SJSA1 (cell line): ENCODE results near the gene TEX22. TPM values are rescaled to one million over a fixed set of nuclear protein-coding genes. Genes with fewer than 3 reads are reported as not detected.
A peak's percentile ranks its signal among the peaks of the same experiment; 100 is the strongest.

Experiments used
- DNase-seq, 2 experiments: peaks; one replicate each; pipeline ENCODE4 v3.0.0-alpha.2; 2015 to 2020; ENCODE audit warnings: low spot score in 2 of 2, low read depth in 1 of 2
- H3K27ac ChIP-seq: fragments of 250-450 bp; sonication (Bioruptor Pico); 2 replicates; pipeline ENCODE4 v1.5.1; 2020; ENCODE audit warnings: mild to moderate bottlenecking, moderate library complexity
- H3K27me3 ChIP-seq: fragments of 250-450 bp; sonication (Bioruptor Pico); replicated peaks from 2 replicates; pipeline ENCODE4 v1.5.1; 2020; ENCODE audit warnings: mild to moderate bottlenecking, moderate library complexity
- H3K36me3 ChIP-seq: fragments of 250-450 bp; sonication (Bioruptor Pico); 2 replicates; pipeline ENCODE4 v1.5.1; 2020; ENCODE audit warnings: mild to moderate bottlenecking
- H3K4me1 ChIP-seq: fragments of 250-450 bp; sonication (Bioruptor Pico); replicated peaks from 2 replicates; pipeline ENCODE4 v1.6.1; 2021; ENCODE audit warnings: mild to moderate bottlenecking
- H3K4me3 ChIP-seq: fragments of 250-450 bp; sonication (Bioruptor Pico); 2 replicates; pipeline ENCODE4 v1.5.1; 2020; ENCODE audit warnings: mild to moderate bottlenecking
- H3K9me3 ChIP-seq: fragments of 250-450 bp; sonication (Bioruptor Pico); replicated peaks from 2 replicates; pipeline ENCODE4 v1.5.1; 2020; ENCODE audit warnings: mild to moderate bottlenecking
- total RNA-seq: library from RNA; depleted of rRNA; stranded (reverse); fragments of >200 nt; shearing (Covaris generic); gene quantifications from 2 replicates; pipeline ENCODE4 v1.2.3, GENCODE V29; 2014; rRNA removed

Gene TEX22, protein sequence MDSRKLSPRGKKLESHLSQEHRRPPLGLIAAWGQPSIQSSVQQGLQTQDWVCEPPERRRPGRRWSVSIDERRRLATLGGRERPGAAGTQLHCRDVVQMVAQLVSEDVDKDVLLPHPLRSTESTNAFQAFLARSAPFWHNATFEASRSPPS
- total RNA-seq = 0.11 TPM in 1 of 2 replicates, not detected in the other

DNA sequence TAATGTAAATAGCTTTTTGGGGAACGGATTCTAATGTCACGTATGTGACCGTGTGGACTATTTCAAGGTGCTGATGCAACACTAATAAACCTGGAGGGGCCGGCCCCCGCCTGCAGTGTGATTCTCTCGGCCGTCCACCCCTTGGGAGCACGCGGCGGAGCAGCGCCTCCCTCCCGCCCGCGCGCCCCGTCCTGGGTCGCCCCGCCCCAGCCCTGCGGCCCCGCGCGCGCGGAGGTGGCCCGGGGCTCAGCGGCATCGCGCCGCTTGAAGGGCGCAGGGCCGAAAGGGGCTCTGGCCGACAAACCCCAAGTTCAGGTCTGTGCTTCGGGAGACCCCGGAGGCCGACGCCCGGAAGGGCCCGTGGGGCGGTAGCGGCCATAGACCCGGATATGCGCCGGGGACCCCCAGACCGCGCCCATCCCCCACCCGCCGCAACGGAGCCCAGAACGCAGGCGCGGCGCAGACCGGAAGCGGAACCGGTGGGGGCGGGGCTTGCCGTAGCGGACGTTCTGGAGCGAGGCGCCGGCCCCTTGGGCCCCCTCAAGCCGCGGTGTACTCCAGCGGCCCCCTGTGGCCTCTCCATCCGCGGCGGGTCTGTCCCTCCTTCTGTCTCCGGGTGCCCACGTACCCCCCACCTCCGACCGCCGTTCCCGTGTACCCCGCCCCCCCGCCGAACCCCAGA lies at the start of gene TEX22:
Gene TEX22 (plus strand): TSS at position 495 of the 682 bp plus-strand sequence. CDS start 803 bp downstream, outside the sequence.
- Histone ChIP-seq H3K4me1 (peaks cover 31% of the 10 kb centered on the region), H3K4me3 (peak within 1 kb of the TSS; percentile 71), H3K27ac (peak within 1 kb of the TSS; percentile 94), H3K9me3 (no peaks in the 10 kb centered on the region), H3K27me3 (no peaks in the 10 kb centered on the region), H3K36me3 (peaks cover 26% of the 10 kb centered on the region)
- DNase-seq = peak; percentile 89 to 93

DNA sequence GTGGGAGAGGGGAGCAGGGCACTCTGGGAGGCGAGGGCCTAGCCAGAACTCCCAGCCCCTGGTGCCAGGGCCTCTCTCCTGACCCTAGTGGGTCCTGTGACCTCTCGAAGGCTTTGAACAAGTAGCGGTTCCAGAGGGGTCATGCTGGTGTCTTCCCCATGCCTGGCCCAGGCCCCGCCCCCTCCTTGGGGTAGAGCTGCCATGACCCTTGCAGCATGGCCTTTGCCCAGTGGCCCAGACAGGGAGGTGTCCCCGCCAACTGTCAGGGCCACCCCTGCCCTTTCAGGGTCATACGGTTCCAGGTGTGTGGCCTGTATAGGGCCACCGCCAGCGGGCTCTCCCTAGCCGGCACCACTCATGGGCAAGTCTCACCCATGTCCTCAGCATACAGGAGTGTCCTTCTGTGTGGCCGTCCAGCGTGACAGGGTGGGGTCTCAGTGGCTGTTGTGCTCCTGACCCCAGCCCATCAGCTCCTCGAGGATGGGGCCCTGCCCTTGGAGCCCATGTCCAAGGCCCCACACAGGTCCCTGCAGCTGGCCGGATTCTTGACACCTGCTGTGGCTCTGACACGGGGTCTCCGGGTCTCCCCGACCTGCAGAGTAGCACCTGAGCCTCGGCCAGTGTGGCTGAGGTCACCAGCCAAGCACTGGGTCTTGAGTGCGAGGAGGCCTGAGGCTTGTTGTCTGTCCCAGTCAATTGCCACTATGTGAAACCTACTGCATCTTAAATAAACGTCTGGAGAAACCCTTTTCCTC lies 49.2 kb upstream of the TEX22 start:
- no peaks in the 10 kb centered on the region for H3K36me3 ChIP-seq
- no peaks in the 10 kb centered on the region for H3K27me3 ChIP-seq
- no peaks in the 10 kb centered on the region for H3K9me3 ChIP-seq
- no peak overlapping the region for H3K27ac ChIP-seq
- H3K4me1 ChIP-seq = no peaks in the 10 kb centered on the region
- no peak for DNase-seq
- H3K4me3 ChIP-seq = no peak overlapping the region

DNA sequence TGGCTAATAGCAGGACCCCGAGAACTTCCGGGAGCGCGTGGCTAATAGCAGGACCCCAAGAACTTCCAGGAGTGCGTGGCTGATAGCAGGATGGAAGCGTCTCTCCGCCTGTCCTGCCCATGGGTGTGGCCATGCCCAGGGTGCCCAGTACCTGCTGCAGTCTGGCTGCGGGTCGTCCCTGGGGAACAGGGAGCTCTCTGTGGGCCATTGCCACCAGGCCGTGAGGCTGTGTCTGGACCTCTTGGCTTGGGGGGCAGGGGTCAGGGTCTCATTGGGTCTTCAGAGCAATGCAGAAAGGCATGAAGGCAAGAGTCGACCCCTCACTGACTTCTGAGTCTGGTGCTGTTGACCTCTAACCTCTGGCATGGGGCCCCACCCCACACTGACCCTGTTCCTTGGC lies 48.3 kb upstream of the TEX22 start:
- DNase-seq = no peak
- Histone ChIP-seq H3K36me3 (no peaks in the 10 kb centered on the region), H3K4me3 (no peak overlapping the region), H3K9me3 (no peaks in the 10 kb centered on the region), H3K27ac (no peak overlapping the region), H3K27me3 (no peaks in the 10 kb centered on the region), H3K4me1 (no peaks in the 10 kb centered on the region)

DNA sequence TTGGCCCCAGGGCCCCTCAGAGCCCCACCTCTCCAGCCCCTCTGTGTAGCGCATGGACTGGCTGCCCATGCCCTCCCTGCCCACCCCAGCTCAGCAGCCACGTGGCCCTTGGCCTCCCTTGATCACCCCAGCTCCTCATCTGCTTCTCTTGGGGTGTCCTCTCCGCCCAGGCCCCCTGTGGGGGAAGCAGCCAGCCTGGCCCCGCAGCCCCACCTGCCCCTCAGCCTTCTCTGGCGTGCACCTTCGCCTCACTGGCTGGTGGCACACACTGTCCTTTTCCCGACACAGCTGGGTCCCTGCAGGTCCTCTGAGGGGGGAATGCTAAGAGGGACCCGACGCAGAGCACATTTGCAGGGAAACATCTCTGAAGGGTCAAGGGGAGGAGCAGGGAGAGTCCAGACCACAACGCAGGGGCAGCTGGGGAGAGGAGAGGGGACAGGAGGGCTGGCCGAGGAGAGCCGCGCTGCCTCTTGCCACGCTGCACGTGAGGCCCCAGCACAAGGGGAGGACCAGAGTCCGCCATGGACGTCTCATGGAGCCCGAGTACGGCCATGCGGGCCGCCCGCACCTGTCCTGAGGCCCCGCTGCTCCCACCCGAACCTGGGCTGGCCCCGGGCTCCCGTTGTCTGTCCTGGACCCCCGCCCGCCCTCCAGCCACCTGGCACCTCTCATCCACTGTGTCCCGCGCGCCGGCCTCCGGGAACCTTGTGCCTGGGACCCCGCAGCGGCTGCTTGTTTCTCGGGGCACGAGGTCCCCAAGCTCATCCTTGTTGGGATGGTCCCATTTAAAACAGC lies 47.7 kb upstream of the TEX22 start:
- no peaks in the 10 kb centered on the region for H3K36me3 ChIP-seq
- DNase-seq = no peak
- H3K27ac ChIP-seq = no peak overlapping the region
- no peak overlapping the region for H3K4me3 ChIP-seq
- H3K9me3 ChIP-seq = no peaks in the 10 kb centered on the region
- no peaks in the 10 kb centered on the region for H3K4me1 ChIP-seq
- no peaks in the 10 kb centered on the region for H3K27me3 ChIP-seq

DNA sequence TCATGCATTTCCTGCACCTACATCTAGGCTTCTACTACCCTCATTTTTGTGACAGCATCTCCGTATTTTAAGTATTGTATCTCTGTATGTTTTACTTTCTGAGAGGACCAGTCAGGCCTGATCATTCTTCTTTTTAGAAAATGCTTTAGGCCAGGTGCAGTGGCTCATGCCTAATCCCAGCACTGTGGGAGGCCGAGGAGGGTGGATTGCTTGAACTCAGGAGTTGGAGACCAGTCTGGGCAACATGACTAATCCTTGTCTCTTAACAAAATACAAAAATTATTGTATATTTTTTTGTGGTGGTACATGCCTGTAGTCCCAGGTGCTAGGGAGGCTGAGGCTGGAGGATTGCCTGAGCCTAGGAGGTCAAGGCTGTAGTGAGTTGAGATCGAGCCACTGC lies 46.9 kb upstream of the TEX22 start:
- Histone ChIP-seq H3K27me3 (no peaks in the 10 kb centered on the region), H3K27ac (no peak overlapping the region), H3K9me3 (no peaks in the 10 kb centered on the region), H3K4me3 (no peak overlapping the region), H3K4me1 (no peaks in the 10 kb centered on the region), H3K36me3 (no peaks in the 10 kb centered on the region)
- DNase-seq = no peak

DNA sequence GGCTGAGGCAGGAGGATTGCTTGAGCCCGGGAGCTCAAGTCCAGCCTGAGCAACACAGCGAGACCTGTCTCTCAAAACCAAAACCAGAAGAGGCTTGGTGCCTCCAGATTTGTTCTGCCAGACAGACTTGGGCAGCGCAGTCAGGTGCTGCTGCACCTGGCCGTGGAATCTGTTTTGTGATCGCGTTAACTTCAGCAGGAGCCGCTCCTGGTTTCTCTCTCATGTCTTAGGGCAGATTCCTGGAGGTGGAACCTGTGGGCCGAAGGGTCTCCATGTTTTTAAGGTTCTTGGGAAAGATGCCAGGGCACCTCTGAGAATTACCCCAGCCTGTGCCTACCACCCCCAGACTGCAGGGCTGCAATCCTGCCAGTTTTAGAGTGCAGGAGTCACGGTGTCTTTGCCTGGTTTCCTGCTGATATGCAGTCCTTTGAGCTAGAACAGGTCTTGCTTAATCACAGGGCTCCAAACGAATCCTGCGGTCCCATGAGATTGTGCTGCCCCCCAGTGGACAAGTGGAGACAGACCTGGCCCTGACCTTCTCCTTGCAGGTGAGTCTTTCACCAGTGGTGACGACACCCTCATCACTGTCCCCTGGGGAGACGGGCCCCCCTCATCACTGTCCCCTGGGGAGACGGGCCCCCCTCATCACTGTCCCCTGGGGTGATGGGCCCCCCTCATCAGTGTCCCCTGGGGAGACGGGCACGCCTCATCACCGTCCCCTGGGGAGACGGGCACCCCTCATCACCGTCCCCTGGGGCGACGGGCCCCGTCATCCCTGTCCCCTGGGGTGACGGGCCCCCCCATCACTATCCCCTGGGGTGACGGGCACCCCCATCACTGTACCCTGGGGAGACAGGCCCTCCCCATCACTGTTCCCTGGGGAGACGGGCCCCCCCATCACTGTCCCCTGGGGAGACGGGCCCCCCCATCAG lies 46.2 kb upstream of the TEX22 start:
- Histone ChIP-seq H3K4me1 (no peaks in the 10 kb centered on the region), H3K9me3 (no peaks in the 10 kb centered on the region), H3K27ac (no peak overlapping the region), H3K27me3 (no peaks in the 10 kb centered on the region), H3K36me3 (no peaks in the 10 kb centered on the region), H3K4me3 (no peak overlapping the region)
- peak; percentile 41 to 78 for DNase-seq

DNA sequence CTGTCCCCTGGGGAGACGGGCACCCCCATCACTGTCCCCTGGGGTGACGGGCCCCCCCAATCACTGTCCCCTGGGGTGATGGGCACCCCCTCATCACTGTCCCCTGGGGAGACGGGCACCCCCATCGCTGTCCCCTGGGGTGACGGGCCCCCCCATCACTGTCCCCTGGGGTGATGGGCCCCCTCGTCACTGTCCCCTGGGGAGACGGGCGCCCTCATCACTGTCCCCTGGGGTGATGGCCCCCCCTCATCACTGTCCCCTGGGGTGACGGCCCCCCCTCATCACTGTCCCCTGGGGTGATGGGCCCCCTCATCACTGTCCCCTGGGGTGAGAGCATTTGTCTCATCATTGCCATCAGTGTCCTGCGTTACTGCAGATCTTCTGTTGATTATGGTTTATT lies 45.2 kb upstream of the TEX22 start:
- Histone ChIP-seq H3K4me1 (no peaks in the 10 kb centered on the region), H3K4me3 (no peak overlapping the region), H3K27me3 (no peaks in the 10 kb centered on the region), H3K27ac (no peak overlapping the region), H3K36me3 (no peaks in the 10 kb centered on the region), H3K9me3 (no peaks in the 10 kb centered on the region)
- DNase-seq = no peak

DNA sequence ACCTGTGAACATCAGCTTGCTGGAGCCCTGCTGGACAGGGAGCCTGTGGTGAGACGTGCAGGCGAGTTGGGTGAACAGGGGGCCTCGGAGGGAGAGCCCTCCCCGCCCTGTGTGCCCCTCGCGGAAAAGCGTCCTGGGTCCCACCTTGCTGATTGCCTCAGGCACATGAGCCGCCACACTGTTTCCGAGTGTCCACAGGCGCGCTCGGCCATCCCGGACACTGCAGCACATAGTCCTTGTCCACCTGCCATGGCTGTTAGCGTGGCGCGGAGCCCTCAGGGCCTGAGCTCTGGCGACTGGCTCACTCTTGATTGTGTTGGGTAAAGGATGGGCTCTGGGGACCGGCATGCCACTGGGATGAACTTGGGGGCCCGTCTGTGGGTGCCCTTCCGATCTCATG lies 43.8 kb upstream of the TEX22 start:
- Histone ChIP-seq H3K36me3 (no peaks in the 10 kb centered on the region), H3K9me3 (no peaks in the 10 kb centered on the region), H3K4me3 (no peak overlapping the region), H3K27me3 (no peaks in the 10 kb centered on the region), H3K27ac (no peak overlapping the region), H3K4me1 (no peaks in the 10 kb centered on the region)
- no peak for DNase-seq

DNA sequence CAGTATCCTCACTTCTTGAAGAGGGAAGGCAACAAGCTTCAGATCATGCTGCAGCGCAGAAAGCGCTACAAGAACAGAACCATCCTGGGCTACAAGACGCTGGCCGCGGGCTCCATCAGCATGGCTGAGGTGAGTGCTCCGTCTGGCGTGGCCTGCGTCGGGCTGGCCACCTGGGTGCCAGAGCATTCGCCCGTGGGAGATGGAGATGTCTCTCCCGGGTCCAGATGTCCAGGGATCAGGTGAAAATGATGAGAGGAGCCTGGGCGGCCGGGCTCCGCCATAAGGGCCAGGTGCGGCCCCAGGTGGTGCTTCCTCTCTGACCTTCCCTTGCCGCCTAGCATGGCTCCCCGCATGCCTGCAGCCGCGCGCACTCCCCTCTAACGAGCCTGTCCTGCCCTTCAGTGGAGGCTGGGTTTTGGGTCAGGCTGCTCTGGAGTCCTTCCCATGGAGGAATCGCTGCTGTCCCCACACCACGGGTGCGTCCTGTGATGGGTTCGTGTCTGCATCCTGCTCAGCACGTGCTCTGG lies 43.2 kb upstream of the TEX22 start:
- no peaks in the 10 kb centered on the region for H3K4me1 ChIP-seq
- DNase-seq = no peak
- H3K27me3 ChIP-seq = no peaks in the 10 kb centered on the region
- H3K4me3 ChIP-seq = no peak overlapping the region
- H3K27ac ChIP-seq = no peak overlapping the region
- no peaks in the 10 kb centered on the region for H3K9me3 ChIP-seq
- H3K36me3 ChIP-seq = no peaks in the 10 kb centered on the region

DNA sequence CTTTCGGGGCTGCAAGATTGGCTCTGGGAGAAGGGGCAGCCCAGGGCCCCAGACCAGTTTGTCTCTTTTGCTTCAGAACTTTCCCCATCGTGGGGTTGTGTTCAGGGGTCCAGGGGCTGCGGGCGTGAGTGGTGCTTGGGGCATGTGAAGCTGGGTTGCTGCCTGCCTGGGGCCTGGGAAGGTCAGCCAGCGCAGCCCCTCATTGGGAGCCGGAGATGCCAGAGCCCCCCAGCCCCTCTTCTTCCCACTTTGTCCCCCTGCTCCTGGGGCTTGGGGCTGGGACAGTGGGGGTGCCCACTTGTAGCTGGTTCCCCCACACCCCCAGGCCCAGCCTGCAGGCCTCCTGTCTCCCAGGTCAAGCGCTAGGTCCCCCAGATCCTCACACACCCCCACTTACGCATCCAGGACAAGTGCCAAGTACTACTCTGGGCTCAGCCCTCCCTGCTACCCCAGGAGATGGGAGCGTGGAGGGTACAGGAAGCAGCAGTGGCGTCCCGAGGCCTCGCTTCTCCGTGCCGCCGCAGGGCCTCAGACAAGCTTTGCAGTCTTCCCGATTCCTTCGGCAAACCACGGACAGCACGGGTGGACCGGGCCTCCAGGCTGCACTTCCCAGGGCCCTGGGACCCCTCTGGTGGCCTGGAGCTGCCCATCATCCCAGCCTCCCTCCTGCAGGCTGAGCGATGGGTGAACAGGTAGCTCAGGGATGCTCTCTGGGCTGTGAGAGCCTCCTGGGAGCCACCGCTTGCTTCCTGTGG lies 42.3 kb upstream of the TEX22 start:
- Histone ChIP-seq H3K9me3 (no peaks in the 10 kb centered on the region), H3K36me3 (no peaks in the 10 kb centered on the region), H3K4me1 (no peaks in the 10 kb centered on the region), H3K4me3 (no peak overlapping the region), H3K27me3 (no peaks in the 10 kb centered on the region), H3K27ac (no peak overlapping the region)
- no peak for DNase-seq

DNA sequence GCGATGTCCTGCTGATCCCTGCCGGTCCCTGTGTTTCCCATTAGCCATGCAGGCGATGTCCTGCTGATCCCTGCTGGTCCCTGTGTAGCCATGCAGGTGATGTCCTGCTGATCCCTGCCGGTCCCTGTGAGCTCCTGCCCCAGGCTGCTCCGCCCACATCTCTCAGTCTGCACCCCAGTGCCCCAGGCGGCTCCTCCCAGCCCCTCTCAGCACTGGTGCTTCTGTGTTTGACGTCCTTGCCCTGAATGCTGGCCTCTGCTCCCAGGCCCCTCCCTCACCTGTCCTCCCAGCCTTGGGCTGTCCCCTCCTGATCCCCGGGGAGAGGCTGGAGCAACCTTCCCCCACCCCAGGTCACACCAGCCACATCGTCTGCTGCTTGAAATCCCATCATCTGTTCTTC lies 41.4 kb upstream of the TEX22 start:
- no peak for DNase-seq
- Histone ChIP-seq H3K27ac (no peak overlapping the region), H3K36me3 (no peaks in the 10 kb centered on the region), H3K4me1 (no peaks in the 10 kb centered on the region), H3K27me3 (no peaks in the 10 kb centered on the region), H3K4me3 (no peak overlapping the region), H3K9me3 (no peaks in the 10 kb centered on the region)

DNA sequence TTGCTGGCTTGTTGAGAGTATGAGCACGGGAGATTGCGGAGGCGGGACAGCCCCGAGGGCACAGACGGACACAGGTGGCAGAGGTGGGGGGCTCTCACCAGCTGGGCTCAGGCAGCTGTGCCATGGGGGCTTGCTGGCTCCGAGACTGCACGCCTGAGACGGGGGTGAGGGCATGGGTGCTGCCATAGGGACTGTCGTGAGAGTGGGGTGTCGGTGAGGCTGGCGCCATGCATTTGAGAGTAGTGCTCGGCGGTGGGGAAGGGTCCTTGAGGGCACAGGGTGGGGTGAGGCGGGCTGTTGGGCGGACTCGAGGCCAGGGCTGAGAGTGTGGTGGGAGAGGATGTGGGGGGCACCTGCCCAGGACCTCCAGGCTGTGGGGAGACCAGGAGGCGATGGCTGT lies 40.7 kb upstream of the TEX22 start:
- no peaks in the 10 kb centered on the region for H3K27me3 ChIP-seq
- H3K9me3 ChIP-seq = no peaks in the 10 kb centered on the region
- no peaks in the 10 kb centered on the region for H3K36me3 ChIP-seq
- no peak overlapping the region for H3K27ac ChIP-seq
- no peak for DNase-seq
- no peak overlapping the region for H3K4me3 ChIP-seq
- H3K4me1 ChIP-seq = no peaks in the 10 kb centered on the region
